Hepatocyte (in vitro differentiated cells): ENCODE measurements around the gene CABLES2.

ENCODE experiments used
- EZH2 ChIP-seq: fragments of 200-600 bp; sonication (generic); IDR thresholded peaks from 2 replicates; pipeline ENCODE4 v1.6.1; 2016; ENCODE audit warnings: antibody characterized with exemption, mild to moderate bottlenecking, borderline replicate concordance
- EZH2phosphoT487 ChIP-seq: fragments of 200-600 bp; sonication (generic); IDR thresholded peaks from one replicate; pipeline ENCODE4 v1.6.1; 2018; ENCODE audit warnings: antibody characterized with exemption, mild to moderate bottlenecking, low read depth, moderate library complexity; ENCODE audit not compliant: unreplicated experiment, severe bottlenecking
- TF ChIP-seq, protein P1 (sequence below): fragments of 200-600 bp; sonication (generic); IDR thresholded peaks from 2 replicates; pipeline ENCODE4 v1.5.1; 2016; ENCODE audit warnings: antibody characterized with exemption, mild to moderate bottlenecking; ENCODE audit not compliant: poor library complexity

DNA sequence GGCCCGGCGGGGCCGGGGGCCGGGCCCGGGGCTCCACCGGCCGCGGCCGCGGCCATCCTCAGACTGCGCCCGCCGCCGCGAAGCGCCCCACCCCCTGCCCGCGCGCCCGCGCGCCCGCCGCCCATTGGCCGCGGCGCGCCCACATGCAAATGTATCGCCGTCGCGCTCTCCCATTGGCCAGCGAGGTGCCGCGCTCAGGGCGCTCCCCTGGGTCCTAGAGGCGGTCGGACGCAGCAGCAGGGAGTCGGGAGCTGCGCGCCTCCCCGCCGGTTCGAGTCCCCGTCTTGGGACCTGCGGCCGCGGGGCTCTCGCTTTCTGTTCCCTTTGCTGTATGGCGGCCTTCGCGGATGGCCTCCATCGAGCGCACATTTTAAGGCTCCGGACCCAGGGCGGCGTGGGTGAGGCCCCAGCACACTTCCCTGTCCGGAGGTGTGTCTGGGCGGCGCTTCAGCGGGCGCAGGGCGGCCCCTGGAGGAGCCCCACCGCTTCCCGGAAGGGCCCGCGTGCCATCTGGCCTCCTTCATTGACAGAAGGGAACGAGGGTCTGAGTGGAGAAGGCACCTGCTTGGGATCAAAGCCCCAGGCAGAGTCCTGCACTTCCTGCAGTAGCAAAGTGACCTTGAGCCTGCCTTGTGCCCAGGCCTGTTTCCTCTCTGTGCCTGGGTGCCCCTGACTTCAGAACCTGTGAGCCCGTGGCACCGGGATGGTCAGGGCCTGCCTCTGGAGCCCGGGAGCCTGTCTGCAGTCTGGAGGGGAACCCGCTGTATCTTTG lies at the start of gene CABLES2:
- TF ChIP-seq, protein P1, sequence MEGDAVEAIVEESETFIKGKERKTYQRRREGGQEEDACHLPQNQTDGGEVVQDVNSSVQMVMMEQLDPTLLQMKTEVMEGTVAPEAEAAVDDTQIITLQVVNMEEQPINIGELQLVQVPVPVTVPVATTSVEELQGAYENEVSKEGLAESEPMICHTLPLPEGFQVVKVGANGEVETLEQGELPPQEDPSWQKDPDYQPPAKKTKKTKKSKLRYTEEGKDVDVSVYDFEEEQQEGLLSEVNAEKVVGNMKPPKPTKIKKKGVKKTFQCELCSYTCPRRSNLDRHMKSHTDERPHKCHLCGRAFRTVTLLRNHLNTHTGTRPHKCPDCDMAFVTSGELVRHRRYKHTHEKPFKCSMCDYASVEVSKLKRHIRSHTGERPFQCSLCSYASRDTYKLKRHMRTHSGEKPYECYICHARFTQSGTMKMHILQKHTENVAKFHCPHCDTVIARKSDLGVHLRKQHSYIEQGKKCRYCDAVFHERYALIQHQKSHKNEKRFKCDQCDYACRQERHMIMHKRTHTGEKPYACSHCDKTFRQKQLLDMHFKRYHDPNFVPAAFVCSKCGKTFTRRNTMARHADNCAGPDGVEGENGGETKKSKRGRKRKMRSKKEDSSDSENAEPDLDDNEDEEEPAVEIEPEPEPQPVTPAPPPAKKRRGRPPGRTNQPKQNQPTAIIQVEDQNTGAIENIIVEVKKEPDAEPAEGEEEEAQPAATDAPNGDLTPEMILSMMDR, result no peak
- TF ChIP-seq EZH2 (no peak), EZH2phosphoT487 (no peak)
